GM21619 (cell line): Measurements from ENCODE around the gene ORMDL2.
A peak's percentile ranks its signal among the peaks of the same experiment; 100 is the strongest.
"Not testable (repeated sequence)": the region's sequence is repeated elsewhere in the genome, so short reads cannot be mapped to it uniquely, and the experiment has no call there.

Experiments
- ATAC-seq: cut with Tn5 transposase; IDR thresholded peaks from one replicate; pipeline ENCODE4 v1.9.1; 2021; ENCODE audit not compliant: unreplicated experiment

Gene ORMDL2

DNA sequence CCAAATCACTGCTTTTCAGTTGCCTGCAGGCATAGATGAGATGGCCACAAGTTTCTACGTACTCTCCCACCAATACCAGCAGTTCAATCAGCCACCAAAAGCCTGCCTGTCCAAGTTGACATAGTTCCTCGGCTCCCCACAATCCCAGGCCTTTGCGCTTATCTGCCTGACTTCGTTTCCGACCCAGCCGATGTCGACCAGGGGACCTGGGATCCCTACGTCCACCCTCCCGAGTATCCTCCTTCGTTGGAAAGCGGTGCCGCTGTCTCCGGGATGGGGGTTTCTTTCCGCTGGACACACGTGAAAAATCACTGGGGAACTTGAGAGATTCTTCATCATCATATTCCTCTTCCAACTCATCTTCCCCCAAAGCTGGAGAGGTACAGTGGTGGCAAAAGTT is 10.0 kb downstream of the ORMDL2 start:
- ATAC-seq: no peak

DNA sequence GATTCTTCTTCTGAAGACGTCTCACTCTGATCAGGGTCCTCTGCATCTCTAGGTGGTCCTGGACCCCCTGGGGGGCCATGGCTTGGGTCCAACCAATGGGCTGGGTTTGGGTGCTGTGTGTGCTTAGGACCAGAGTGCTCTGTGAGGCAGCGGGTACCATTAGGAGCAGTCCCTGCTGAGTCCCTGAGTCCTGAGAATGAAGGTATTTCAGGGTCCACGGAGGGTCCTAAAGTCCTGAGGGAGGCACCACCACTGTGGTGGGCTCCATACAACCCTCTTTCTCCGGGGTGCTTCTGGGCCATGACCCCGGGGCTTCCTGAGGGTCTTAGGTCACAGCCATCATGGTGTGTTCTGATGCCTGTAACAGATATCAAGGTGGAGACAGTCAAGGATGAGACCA is 10.5 kb downstream of the ORMDL2 start:
- no peak for ATAC-seq

GRCh38 chr12:55829967-55830600 is 12.2 kb downstream of the ORMDL2 start:
- peak; percentile 14 for ATAC-seq

DNA sequence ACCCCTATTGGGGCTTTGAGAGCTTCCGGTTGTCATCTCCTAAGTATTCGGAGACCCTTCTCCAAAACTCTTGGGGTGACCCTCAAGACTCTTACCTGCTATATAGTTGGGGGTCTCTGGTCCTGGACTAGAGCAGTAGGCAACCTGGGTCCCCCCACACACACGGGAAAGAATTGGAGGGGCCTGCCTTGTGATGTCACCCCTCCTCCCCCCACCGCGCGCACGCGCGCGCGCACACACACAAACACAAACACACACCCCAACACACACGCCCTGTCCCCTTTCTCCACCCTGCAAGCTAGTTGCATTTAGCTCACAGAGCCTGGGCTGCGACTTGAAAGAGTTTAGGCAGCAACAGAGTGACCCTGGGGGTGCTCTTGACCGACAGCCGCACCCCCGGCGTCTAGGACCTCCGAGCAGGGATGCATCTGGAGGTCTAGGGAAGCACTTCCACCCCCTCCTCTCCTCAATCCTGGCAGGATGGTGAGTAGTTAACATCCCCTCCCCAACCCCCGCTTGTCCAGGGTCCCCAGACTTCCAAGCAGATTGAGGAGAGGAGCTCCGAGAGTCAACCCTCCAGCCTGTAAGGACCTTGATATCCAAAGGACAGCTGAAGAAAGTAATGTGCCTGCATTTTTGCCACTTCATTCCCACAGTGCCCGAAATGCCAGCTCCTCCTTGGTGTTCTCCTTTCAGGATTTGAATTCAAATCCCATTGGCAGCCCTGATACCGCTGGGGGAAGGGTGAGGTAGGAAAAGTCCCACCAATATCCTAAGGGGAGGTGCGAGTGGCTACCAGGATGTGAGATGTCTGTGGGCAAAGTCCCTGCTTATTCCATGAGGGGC is 13.0 kb downstream of the ORMDL2 start:
- ATAC-seq: no peak

- ATAC-seq: no peak
These were observed 13.6 kb downstream of the ORMDL2 start for GRCh38 chr12:55831447-55831815.

- ATAC-seq: no peak
These were observed 15.2 kb downstream of the ORMDL2 start for GRCh38 chr12:55833056-55833455.

- not testable (repeated sequence) for ATAC-seq
These were observed 16.6 kb downstream of the ORMDL2 start for GRCh38 chr12:55834400-55834799.

- ATAC-seq: no peak
These were observed 20.5 kb downstream of the ORMDL2 start for GRCh38 chr12:55838361-55838760.

GRCh38 chr12:55839345-55840140 is 21.7 kb downstream of the ORMDL2 start:
- ATAC-seq: no peak

DNA sequence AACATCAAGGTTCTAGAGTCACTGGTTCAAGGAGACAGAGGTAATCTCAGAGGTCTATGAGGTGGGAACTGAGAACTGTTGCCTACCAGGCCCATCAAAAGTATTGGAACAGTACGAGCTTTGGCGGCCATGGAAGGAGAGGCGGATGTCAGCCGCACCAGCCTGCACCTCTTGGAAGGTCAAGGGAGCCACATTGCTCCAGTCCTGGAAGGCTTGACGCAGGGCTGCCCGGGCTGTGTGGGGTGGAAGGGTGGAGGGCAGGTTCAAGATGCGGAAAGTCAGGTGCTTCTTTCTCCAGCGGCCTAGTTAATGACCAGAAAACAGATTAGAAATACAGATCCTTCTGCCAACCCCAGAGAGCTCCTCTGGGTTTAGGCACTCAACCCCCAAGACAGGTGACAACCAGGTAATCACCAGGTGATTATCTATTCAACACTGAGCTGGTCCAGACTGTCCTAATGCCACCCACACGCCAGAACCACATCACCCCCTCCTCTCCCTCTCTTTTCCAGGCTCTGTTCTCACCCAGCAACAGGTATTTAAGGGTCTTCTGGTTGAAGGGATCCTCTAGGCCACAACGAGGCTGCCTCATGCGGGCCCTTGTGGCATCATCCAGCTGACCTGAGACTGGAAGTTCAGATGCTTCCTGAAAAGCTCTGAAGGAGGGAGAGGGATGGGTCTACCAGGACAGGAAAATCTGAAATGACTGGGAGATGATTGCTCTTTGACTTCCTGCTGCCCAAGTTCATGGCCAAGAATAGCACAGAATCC is 22.9 kb downstream of the ORMDL2 start:
- no peak for ATAC-seq

- no peak for ATAC-seq
These were observed 25.0 kb downstream of the ORMDL2 start, which contains the start of gene MMP19 for GRCh38 chr12:55842681-55843429. MMP19 (minus strand) TSS chr12:55842936; CDS start chr12:55842830, 106 bp downstream.

DNA sequence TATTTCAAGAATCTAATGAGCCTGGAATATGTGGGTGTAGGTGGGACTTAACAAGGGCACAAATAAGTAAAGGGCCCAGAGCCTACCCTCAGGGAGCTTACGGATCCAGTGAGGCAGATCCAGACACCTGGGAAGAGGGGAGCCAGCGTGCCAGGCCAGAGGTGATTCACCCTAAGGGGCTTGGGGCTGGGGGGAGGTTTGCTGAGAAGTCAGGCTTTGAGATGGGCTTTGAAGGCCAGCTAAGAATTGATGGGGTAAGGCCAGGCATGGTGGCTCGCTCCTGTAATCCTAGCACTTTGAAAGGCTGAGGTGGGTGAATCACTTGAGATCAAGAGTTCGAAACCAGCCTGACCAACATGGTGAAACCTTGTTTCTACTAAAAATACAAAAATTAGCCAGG is 25.6 kb downstream of the ORMDL2 start:
- no peak for ATAC-seq

GRCh38 chr12:55844961-55845360 is 27.1 kb downstream of the ORMDL2 start:
- no peak for ATAC-seq

- ATAC-seq: no peak
These were observed 27.5 kb downstream of the ORMDL2 start for GRCh38 chr12:55845361-55845760.

- ATAC-seq: no peak
These were observed 28.1 kb downstream of the ORMDL2 start for GRCh38 chr12:55845785-55846496.

- no peak for ATAC-seq
These were observed 29.2 kb downstream of the ORMDL2 start for GRCh38 chr12:55847033-55847432.

- ATAC-seq: no peak
These were observed 29.9 kb downstream of the ORMDL2 start for GRCh38 chr12:55847603-55848291.

DNA sequence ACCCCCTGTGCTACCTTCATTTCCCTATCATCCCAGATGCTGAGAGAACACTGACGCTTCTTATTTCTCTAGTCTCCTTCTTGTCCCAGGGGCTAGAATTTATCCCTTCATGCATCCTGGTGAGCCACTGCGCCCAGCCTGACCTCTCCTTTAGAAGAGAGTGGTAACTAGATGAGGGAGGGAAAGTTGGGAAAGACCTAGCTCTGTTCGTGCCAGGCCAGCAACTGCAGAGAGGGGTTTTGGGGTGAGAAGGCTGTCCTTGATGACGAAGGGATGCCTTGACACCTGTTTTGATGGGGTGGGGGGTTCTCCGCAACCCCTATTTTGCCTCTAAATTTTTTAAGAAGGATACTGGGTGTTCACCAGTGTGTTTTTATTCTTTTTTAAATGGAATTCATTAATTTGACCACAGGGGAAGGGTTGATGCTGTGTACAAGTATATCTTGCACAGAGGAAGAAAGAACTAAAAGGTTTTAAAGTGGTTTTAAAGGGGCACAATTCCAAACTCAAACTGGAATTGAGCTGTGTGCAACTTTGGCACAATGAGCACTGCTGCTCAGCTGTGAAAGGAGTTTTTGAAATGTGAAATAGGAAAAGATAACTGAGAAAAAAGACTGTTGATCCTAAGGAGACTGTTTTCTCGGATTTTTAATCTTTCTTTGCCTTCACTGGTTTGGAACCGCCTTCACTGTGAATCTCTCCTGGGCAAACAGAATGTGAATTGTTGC is 31.9 kb downstream of the ORMDL2 start:
- ATAC-seq: no peak
